GM13976 (cell line): ENCODE results near the gene FGF14.
A peak's percentile ranks its signal among the peaks of the same experiment; 100 is the strongest.

Experiments used
- DNase-seq: peaks from one replicate; pipeline ENCODE4 v3.0.0; 2012; ENCODE audit warnings: low spot score
- in situ Hi-C: fragments of 300-500 bp; cut with MboI; formaldehyde crosslinking; loops from one replicate; pipeline ENCODE4 v1.12.0; 2022; ENCODE audit warnings: low sequenced_read_pairs, mixed read lengths, inconsistent platforms; ENCODE audit not compliant: unreplicated experiment
- TF ChIP-seq, protein P1 (sequence below): IDR thresholded peaks from 2 replicates; pipeline ENCODE4 v1.5.1; 2012; ENCODE audit warnings: borderline replicate concordance, mild to moderate bottlenecking; ENCODE audit not compliant: insufficient read depth; ENCODE audit errors: extremely low read depth, missing control alignments, control extremely low read depth

The FGF14 gene

DNA sequence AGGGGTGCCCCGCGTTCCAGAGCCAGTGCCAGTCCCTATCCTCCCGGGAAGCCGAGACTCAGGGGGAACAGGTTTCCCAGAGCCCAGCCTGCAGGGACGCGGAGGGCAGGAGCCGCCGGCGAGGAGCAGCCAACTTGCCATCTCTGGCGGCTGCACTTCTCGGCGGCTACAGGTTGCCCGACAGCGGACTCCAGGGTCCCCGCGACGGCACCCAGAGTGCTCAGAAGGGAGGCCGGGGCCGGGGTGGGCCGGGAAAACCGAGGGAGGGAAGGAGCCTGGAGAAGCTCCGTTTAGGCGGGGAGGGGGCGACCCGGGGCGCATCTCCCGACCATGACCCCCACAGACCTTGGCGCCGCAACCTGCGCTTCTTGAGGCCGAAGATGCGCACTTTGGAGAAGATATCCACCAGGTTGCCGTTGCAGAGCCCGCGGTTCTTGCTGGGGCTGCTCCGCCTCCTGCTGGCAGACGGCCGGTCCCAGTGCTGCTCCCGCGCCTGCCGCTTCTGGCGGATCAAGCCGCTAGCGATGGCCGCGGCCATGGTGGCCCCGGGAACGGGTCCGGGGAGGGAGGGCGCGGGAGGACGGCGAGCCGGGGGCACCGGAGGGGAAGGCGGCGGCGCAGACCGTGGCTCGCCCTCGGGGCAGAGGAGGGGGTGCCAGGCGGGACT, 485.6 kb downstream of the FGF14 start:
- in situ Hi-C loops, result no loop called here
- peak; percentile 19 for DNase-seq
- TF ChIP-seq, protein P1, sequence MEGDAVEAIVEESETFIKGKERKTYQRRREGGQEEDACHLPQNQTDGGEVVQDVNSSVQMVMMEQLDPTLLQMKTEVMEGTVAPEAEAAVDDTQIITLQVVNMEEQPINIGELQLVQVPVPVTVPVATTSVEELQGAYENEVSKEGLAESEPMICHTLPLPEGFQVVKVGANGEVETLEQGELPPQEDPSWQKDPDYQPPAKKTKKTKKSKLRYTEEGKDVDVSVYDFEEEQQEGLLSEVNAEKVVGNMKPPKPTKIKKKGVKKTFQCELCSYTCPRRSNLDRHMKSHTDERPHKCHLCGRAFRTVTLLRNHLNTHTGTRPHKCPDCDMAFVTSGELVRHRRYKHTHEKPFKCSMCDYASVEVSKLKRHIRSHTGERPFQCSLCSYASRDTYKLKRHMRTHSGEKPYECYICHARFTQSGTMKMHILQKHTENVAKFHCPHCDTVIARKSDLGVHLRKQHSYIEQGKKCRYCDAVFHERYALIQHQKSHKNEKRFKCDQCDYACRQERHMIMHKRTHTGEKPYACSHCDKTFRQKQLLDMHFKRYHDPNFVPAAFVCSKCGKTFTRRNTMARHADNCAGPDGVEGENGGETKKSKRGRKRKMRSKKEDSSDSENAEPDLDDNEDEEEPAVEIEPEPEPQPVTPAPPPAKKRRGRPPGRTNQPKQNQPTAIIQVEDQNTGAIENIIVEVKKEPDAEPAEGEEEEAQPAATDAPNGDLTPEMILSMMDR, result no peak

DNA sequence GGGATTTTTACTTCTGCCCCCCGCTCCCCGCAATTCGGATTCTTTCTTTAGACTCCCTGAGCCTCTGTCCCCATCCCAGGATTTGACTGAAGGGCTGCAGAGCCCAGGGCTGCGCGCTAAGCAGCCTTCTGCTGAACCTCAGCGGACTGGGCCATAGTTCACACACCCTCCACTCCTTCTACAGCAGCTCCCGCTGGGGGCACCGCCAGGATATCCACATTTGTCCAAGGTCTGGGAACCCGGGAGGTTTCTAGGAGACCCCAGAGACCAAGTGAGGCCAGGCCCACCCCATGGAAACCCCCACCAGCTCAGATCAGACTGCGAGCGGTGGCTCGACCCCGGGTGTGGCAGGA, 486.1 kb downstream of the FGF14 start:
- in situ Hi-C loops, result no loop called here
- TF ChIP-seq, protein P1, result no peak
- peak; percentile 11 for DNase-seq

DNA sequence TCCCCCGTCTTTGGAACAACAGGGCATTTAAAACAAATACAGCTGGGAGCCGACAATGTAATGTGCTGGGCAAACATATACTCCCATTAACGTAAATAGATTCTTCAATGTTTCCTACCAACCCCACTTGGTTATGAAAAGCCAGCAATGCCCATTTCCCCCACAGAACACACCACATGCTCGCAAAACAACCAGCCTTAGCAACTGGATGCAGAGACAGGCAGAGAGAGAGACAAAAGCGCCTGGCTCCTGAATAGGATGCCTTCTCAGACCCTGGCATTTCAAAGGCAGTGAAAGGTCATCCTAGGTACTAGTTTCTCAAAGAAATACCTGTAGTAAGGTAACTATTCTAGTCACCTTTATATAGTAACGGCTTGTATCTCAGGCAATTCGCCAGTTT, 486.5 kb downstream of the FGF14 start:
- in situ Hi-C loops, result no loop called here
- TF ChIP-seq, protein P1, result no peak
- no peak for DNase-seq

DNA sequence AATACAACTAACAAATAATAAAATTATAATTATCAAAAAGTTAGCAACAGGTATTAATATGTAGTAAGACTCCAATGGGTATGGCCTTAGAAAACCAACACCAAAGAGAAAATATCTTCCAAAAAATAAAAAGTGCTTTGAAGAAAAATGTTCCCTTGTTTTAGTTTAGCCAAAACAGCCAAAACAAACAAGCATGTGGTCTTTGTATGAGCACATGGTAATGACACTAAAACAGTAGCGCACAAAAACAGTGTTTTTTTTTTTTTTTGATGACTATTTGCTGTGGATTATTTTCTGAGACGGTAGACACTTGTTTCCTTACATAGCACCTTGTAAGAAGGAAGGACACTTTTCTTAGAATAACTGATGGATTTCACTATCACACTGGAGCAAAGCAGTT, 490.1 kb downstream of the FGF14 start:
- in situ Hi-C loops, result no loop called here
- no peak for DNase-seq
- TF ChIP-seq, protein P1, result no peak

DNA sequence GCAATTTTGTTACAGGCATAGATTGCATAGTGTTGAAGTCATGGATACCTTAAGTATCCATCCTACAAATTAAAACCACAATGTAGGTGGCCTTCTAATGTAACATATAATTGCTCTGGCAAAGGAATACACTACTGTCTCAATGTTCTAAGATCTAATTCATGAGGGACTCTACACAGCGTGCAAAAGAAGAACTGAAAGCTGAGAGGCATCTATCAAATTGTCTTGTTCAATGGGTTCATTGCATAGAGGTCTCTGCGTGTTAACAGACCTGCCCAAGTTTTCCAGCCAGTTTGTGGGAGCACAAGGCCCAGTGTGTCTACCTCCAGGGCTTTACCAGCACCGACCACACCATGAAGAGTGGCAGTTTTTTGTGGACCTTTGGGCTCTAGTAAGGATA, 498.0 kb downstream of the FGF14 start:
- in situ Hi-C loops, result no loop called here
- DNase-seq, result no peak
- TF ChIP-seq, protein P1, result no peak

DNA sequence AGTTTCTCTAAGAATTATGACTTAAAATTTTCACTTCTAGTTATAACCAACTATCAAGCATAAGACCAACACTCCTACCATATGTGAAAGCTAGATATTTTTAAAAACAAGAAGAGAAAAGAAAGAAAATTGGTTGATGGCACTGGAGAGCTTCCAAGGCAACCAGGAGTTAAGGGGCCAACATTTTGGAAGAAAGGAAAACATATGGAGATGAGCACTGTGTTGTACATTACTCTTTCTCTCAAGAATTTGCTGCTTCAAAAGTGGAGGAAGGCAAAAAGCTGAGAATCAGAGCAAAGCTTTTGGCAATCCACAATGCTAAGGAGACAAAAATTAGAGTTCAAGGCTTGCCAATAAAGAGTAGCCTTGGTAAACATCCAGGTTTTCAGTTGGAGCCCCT, 503.2 kb downstream of the FGF14 start:
- DNase-seq, result no peak
- TF ChIP-seq, protein P1, result no peak
- in situ Hi-C loops, result no loop called here
